GM21528 (cell line): ENCODE measurements around the gene TK1.

Experiments
- ATAC-seq: cut with Tn5 transposase; IDR thresholded peaks from one replicate; pipeline ENCODE4 v1.9.1; 2021; ENCODE audit warnings: mild to moderate bottlenecking, moderate library complexity; ENCODE audit not compliant: unreplicated experiment, low FRiP score

The TK1 gene

DNA sequence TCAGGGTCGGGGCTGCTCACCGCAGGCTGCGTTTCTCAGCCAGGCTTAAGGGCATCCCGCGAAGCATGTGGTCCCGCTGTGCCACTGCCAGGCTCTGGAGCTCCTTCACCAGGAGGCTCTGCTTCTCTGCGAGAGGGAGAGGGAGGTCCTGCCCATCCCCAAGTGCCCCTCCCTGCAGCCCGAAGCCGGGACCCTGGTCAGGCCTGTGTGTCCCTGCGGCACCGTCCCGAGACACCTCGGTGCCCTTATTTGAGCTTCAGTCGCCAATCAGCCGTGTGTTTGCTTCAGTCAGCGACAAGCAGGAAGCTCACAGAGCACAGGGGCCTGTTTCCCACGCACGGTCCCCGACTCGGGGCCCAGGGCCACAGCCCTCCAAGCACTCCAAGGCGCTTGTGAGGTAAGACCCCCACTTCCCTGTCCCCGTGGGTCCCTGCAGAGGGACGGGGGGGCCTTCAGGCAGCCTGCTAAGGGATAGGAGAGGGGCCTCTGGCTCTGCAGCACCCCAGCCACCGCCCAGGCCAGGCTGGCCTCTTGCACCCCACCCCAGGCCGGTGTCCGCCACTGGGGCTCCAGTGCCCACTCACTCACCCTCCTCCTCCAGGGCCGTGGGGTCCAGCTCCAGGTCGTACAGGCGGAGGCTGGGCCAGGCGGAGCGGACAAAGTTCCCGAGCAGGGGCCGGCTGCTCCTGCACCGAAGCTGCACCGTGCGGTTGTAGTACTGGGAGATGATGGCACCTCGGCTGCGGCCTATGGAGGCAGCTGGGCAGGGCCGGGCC is 61.5 kb downstream of the TK1 start:
- ATAC-seq = no peak

DNA sequence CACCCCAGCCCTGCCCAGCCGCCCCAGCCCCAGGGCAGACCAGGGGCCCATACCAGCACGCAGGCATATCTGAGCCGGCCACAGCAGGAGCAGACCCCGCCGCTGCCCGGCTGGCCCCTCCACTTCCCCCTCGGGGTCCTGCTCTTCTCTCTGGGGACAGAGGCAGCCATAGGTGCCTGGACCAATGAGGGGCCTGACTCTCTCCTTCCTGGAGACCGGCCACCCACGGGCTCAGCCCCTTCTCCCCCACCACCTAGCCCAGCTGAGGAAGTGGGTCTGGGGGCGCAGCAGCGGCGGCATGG is 62.1 kb downstream of the TK1 start:
- no peak for ATAC-seq
